GM19438 (cell line): ENCODE results near the gene AUTS2.
"Not testable (repeated sequence)": the region's sequence is repeated elsewhere in the genome, so short reads cannot be mapped to it uniquely, and the experiment has no call there.

ENCODE experiments used
- ATAC-seq: cut with Tn5 transposase; IDR thresholded peaks from one replicate; pipeline ENCODE4 v1.9.1; 2021; ENCODE audit warnings: low read depth; ENCODE audit not compliant: unreplicated experiment

Gene AUTS2

DNA sequence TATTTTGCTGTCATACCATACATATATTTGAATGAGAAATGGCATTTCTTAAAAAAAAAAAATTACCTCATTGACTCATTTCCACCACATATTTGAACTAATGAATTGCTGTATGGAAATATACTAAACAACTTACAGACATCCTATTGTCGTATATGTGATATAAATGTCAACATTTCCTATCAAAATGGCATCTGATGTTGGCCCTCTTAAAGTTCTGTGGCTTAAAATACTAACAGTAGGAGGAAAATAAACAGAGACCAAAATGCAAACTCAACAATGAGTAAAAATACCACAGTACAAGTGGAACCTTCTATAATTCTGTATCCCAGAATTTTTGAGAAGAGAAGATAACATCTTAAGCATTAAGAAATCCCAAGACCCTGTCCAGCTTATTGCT lies 1128.0 kb downstream of the AUTS2 start:
- ATAC-seq = no peak

DNA sequence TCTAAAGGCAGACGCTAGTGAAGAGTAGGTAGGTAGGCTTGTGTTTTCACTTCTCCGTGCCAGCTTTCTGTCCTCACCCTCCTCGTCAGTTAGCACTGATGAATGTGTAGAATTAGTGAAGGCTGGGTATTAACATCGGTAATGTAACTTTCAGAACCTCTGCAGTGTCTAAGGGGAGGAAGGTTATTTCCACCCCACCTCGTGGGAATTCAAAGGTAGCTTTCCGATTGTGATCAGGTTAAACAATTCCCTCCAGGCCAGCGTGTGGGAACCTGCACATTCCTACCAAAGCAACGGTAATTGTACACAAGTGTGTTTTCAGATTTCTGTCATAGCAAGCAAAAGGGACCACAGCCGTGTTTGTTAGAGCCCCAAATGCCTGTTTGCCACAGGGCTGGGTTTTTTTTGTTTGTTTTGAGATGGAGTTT lies 1128.7 kb downstream of the AUTS2 start:
- peak; percentile 62 for ATAC-seq

DNA sequence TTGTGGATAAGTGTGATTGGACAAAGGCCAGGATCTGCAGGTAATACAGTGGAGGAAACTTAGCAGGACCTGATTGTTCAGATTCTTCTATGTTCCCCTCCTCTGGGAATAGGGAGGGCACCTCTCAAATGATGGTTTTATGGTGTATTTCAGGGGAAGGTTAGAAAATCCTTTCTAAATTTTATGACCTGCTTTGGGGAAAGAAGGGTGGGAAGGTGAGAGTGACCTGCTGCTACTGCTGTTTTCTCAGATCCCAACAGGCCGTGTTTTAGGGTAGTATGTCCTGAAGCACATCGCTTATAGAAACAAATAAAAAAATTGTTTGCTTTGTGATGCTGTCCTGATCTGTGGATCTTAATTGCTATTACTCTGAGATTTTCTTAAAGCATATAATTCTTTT lies 1129.6 kb downstream of the AUTS2 start:
- ATAC-seq = no peak

DNA sequence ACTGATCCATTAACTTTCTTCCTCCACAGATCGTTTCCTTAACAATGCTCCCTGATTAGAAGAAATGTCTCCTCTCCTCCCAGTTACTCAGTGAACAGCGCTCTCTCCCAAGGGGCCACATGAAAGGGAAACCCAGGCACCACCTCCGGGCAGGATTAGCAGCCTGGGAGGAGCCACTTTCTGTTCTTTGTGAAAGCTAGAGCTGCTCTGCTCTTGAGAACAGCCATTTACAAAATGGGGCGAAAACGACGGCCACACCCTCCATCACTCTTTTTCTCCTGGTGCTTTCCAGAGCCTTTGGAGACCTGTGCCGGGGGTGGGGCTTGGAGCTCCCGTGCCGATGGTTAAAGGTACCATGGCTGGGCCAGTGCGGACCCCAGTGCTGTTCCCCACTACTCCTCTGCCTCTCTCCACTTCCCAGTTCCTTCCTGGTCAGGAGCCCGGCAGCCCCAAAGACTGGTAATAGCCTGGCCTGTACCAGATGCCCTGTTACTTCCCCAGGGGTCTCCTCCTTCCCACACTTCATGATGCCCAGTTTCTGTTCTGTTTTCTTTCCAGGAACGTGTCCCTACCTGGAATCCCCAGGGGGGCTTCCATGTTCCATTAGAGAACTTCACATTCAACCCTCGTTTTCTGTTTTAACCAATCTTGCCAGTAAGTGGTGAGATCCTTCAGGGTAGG lies 1130.7 kb downstream of the AUTS2 start:
- no peak for ATAC-seq

DNA sequence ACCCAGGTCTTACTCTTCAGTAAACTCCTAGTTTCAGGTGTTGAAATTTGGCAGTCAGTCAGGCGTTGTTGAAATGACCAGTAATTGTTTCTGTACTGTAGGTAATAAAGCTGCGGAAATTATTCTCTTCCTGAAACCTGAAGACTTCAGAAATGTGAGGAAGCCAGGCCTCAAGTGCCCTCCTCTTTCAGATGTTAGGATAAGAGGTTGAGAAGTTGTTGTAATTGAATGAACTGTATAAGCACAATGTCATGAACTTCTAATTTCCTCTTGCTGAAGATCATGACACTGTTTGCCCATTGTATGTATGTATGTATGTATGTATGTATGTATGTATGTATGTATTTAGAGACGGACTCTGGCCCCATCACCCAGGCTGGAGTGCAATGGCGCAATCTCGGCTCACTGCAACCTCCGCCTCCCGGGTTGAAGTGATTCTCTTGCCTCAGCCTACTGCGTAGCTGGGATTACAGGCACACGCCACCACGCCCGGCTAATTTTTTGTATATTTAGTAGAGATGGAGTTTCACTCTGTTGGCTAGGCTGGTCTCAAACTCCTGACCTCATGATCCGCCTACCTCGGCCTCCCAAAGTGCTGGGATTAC lies 1131.4 kb downstream of the AUTS2 start:
- ATAC-seq = not testable (repeated sequence)

DNA sequence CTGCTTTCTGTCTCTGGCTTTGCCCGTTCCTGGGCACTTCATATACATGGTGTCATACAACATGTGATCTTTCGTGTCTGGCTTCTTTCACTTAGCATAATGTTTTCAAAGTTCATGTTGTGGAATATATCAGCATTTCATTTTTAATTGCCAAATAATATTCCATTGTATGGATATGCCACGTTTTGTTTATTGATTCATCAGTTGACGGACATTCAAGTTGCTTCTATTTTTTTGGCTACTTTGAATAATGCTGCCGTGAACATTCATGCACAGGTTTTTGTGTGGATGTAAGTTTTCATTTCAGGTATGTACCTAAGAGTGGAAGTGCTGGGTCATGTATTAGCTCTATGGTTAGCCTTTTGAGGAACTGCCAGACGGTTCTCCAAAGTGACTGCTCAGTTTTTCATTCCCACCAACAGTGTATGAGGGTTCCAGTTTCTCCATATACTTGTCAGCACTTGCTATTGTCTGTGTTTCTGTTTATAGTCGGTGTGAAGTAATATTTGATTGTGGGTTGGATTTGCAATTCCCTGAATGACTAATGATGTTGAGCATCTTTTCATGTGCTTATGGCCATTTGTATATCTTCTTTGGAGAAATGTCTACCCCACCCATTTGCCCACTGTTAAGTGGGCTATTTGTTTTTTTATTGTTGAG lies 1132.3 kb downstream of the AUTS2 start:
- no peak for ATAC-seq

DNA sequence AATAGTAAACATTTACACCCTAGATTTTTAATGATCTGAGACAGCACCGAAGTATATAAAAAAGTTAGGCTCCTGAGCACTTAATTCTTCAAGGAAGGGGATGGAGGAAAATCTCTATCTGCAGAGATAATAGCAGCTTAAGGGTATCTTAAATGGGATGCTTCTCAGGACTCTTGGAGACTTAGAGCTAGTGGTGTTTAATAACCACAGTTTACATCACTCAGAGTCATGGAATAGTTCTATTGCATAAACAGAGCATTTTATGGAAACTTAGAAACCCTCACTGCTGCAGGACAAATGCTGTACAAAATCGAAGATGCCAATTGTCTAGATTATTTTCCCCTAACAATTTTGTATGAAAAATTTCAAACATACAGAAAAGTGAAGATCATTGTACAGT lies 1134.8 kb downstream of the AUTS2 start:
- no peak for ATAC-seq

DNA sequence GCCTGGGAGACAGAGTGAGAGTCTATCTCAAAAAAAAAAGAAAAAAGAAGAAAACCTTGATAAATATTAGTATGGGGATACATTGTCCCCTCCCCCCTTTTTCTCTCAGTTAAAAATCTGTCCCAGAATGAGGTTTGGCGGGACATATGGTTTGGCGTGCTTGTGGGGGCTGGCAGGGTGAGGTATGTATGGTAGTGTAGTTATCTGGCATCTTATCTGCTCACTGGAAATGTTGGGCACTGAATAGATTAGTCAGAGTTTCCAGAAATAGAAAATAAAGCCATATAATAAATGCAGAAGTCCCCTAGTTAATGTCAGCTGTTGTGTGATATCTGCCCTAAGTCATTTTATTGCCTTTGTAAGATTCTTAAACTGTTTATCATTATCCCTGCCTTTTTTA lies 1136.1 kb downstream of the AUTS2 start:
- ATAC-seq = no peak

DNA sequence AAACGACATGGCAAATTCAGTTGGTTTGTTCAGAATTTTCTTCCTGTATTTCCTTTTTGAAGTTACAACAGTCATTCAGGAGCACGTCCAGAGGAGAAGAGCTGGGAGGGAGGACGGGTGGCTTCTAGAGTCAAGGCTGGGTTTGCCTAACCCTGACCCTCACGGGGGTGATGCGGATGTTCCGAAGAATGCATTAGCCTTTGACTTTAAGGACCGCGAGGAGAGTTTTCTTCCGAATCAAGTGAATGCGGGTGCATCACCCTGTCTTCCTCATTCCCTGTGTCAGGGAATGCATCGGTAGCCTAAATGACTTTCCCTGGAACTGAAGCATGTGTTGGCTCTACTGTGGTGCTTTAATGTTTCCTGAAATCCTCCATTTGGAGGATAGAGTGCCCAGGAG lies 1137.0 kb downstream of the AUTS2 start:
- ATAC-seq = no peak

DNA sequence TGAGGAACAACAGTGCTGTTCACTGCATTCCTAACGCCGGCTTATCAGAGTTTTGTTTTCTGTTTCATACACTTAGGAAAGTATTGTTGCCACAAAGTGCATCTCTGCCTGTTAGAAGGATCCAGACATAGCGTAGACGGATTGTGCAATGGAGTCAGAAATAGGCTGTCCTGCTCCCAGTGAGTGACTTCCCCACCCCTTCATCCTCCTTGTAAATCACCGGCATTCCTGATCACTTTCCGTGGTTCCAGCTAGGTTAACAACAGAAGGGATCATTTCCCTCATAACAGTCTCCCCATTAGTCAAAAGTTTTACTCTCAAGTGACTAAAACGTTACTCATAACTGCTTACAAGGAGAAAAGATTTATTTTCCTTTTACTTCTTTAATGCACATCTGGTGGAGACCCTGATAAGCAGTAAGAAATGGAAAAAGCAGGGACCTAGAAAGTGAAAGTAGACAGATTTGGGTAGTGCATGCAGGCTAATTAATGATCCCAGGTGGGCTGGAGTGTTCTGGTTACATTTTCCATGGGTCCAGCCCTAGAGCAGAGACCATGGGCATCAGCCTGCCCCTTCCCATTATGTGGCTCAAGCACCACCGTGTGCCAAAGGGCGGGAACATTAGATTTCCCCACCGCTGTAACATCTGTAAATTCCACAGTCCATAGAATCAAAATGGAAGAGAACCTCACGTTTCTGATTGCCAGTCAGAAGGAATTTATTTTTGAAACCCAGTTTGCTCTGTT lies 1138.6 kb downstream of the AUTS2 start:
- ATAC-seq = no peak

DNA sequence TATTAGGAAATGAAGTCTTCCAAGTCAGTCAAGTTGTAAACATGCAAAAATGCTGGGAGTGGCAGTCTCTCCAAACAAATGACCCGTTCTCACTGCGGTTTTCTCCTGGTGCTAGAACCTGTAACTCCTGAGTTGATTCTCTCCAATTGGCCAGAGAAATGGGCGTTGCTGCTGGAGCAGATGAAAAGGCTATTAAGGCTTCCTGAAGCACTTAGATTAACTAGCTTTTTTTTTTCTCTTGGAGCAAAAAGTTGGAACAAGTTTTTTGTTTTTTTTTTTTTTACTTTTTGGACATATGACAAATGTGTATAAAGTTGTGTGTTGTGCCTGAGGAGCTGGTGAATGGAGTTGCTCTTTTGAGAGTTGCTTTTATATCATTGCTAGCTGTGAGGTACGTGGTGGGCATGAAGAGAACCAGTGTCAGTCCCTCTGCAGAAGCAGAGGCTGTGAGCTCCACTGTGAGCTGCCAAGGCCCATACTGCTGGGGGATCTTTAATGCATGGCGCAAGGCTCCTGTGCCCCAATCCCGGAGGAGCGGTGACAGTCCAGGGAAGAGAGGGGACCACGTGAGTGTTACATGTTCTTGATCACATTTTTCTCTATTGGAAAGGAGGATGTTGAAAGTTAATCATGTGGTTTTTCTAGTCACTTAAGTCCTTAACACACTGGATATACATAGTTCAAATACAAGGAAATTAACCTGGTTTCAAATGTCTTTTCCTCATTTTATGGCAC lies 1140.0 kb downstream of the AUTS2 start:
- ATAC-seq = no peak

DNA sequence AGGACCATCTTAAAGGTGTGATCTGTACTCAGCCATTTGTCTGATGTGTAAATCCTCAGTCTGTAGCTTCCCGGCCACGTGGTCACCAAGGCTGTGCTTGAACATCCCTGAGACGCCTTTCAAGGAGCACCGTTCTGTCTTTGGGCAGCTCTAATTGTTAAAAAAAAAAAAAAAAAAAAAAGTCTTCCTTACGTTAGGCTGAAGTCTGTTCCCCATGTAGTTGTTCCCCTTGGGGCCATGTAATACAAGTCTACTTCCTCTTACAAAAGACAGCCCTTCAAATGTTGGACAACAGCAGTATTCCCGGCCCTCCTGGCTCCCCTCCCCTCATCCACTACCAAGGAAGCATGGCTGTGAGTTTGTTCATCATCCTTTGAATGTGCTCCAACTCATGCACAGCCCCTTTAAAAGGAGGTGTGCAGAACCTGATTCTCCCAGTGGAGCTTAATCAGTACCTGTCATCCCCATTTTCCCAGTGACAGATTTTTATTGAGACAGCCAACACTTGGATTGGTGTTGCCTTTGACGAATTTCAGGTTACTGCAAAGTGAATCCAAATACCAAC lies 1141.5 kb downstream of the AUTS2 start:
- ATAC-seq = no peak

DNA sequence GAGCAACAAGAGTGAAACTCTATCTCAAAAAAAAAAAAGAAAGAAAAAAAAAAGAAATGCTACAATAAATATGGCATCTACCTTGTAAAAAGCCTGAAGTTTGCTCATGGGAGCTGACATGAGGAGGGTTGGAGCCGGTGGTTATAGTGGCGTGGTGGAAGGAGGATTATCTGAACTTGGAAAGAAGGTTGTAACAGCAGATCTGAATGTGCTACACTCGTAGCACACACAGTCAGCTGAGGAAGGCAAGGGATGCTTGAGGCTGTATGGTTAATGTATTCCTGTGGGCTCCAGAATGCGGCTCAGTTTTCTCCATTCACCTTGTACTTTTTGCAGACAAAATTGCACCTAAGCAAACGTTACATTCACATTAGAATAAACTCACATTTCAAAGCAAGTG lies 1143.4 kb downstream of the AUTS2 start:
- no peak for ATAC-seq

DNA sequence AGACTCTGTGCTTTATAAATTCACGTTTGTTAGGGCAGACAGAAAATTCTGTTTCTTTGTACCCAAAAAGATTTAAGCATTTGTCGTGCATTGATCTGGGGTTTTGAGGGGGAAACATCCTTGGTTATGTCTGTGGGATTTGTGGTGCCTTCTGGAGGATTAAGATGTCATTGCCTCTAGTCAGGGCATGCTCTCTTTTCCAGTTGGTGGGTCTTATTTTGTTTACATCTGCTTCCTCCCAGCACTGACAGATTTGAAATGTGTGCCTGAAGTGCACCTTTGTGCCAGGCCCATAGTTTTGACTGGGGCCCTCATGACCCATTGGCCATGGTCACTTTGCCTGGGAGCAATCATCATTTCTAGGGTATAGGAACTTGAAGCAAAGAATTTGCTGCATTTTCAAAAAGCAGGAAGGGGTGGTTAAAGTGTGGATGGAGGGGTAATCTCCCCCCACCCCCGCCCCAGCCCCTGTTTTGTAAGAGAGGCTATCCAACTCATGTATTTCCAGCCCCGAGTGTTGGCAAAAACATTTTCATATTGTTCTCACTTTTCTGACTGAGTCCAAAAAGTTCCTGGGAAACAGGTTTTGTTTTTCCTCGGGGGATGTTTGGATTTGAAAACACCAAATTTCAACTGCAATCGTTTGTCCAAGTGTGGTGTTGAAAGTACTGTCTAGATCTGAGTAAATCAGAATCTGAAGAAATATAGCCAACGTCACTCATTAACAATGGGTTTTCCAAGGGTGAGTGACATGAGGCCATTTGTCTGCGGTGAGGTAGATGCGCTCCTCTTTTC lies 1145.5 kb downstream of the AUTS2 start:
- ATAC-seq = no peak

DNA sequence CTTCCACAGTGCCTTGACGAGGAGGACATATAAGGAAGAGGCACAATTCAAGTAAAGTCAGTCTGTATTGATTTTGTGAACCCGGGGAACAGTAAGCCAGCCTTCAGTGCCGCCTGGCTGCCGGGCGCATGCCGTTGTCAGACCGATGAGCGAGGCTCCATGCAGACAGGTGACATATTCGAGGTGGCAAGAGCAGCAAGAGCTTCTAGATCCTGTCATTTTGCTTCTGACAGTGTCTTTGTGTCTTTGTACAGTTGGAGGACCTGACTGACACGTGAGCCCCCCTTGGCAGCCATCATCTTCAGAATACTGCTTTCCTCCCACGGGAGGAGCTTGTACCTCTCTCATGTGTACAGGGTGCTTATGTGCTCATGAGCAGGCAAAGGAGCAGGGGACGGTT lies 1146.2 kb downstream of the AUTS2 start:
- no peak for ATAC-seq

DNA sequence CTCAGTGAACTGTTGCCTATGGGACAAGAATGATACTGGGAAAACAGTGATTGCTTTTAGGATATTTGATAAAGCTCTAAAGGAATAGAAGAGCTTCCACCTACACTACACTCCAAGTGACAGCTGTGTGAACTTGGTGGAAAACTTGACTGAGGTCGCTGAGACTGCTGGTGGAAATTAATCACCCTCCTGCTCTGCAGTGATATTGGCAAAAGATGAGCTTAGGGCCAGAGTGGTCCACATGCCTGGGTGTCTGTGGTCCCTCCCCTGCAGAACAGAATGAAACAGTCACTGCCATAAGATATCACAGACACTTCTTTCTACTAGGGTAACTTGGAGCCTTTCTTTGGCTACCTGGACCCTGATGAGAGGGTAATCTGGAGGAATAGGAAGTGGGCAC lies 1151.6 kb downstream of the AUTS2 start:
- no peak for ATAC-seq

DNA sequence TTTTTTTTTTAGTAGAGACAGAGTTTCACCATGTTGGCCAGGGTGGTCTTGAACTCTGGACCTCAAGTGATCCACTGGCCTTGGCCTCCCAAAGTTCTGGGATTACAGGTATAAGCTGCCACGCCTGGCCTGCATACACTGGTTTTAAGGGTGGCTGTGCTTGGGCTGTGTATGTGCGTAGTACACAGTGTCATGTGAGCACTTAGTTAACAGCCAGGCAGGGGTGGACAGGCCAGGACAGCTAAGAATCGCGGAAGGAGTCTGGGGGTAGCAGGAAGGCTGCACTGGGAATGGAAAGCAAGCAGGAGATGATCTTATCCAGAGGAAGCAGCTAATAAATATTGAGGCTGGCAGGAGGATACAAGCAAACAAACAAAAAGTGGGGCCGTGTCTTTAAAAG lies 1153.6 kb downstream of the AUTS2 start:
- ATAC-seq = no peak

DNA sequence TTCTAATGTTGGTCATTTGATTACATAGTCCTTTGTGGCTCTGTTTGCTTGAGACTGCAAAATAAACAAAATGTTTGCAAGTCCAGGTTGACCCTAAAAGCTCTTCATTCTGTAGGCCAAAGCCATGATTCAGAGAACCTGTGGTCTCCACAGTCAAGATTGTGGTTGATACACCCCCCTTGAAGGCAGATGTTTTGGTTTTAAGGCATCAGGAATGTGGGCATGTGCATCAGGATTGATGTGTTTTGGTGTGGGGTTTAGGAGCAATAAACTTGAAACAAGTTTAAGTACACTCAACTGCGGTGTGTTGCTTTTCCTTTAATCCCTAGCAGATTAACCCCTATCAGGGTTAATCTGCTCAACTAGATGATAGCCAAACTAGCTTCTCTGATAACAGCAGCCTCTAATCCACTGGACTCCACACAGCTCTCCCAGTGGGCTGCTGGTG lies 1154.5 kb downstream of the AUTS2 start:
- no peak for ATAC-seq

DNA sequence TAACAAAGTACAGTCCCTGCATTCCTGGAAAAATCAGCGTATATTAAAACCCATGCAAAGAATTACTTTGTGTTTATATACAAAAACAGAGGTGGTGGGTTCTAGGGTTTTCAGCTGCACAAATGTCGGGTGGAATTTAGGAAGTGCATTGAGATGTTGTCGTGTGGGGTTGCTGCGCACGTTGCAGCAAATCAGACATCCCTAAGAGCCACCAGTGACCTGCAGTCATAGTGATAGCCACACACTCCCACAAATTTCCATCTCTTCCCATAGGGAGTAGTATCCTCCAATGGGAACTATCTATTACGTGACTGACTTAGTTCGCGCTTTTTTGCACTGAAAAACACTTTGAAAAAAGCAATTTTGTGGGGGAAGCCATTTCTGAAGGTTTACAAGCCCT lies 1158.5 kb downstream of the AUTS2 start:
- ATAC-seq = no peak

DNA sequence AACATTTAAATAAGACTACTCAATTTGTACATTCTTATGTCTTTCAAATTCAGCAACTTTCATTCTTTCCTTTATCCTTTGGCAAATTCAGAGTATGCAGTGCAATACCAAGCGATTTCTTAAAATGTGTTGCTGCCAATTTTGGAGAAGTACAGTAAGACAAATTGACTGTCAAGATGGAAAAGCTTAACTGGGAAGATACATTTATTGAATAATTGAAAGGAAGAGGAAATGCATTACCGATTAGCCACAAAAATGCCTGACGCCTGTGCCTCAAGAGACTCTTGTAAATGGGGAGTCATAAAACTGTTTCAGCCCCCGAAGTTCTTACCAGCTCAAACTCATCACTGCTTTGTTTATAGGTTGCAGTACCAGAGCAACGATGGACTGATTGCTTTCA lies 1160.4 kb downstream of the AUTS2 start:
- no peak for ATAC-seq
